Glutamatergic neuron (in vitro differentiated cells): Measurements from ENCODE around the gene TRAF2. TPM values are rescaled to one million over a fixed set of nuclear protein-coding genes. Genes with fewer than 3 reads are reported as not detected.

ENCODE experiments used
- DNase-seq: peaks from one replicate; pipeline ENCODE4 v3.0.0; 2022
- H3K27ac Mint-ChIP-seq: one replicate; pipeline ENCODE4 v1.8.0; 2020; ENCODE audit warnings: mild to moderate bottlenecking, mixed read lengths, inconsistent platforms; ENCODE audit not compliant: unreplicated experiment
- H3K27me3 Mint-ChIP-seq: one replicate; pipeline ENCODE4 v1.8.0; 2020; ENCODE audit warnings: mild to moderate bottlenecking, moderate library complexity, mixed read lengths, inconsistent platforms; ENCODE audit not compliant: unreplicated experiment
- H3K36me3 Mint-ChIP-seq: one replicate; pipeline ENCODE4 v1.8.0; 2020; ENCODE audit warnings: mild to moderate bottlenecking, mixed read lengths, inconsistent platforms; ENCODE audit not compliant: unreplicated experiment
- H3K4me1 Mint-ChIP-seq: one replicate; pipeline ENCODE4 v1.8.0; 2020; ENCODE audit warnings: mild to moderate bottlenecking, low read depth, mixed read lengths, inconsistent platforms; ENCODE audit not compliant: unreplicated experiment
- H3K4me3 Mint-ChIP-seq: one replicate; pipeline ENCODE4 v1.8.0; 2020; ENCODE audit warnings: mild to moderate bottlenecking, mixed read lengths, inconsistent platforms; ENCODE audit not compliant: unreplicated experiment
- H3K9me3 Mint-ChIP-seq: one replicate; pipeline ENCODE4 v1.8.0; 2020; ENCODE audit warnings: mild to moderate bottlenecking, moderate library complexity, mixed read lengths, inconsistent platforms; ENCODE audit not compliant: unreplicated experiment
- CTCF ChIP-seq: fragments of 200-600 bp; sonication (generic); IDR thresholded peaks from one replicate; pipeline ENCODE4 v1.5.0; 2021; ENCODE audit not compliant: partially characterized antibody, unreplicated experiment
- total RNA-seq: library from RNA; stranded (reverse); fragmentation: NEBNext Ultra II Directional; extraction: Animal tissue kit (Norgen Biotek cat#: 25700); gene quantifications from one replicate; pipeline ENCODE4 v1.2.1, GENCODE V29; 2021; ENCODE audit not compliant: unreplicated experiment

The TRAF2 gene
- total RNA-seq, 1 donor from 2014 or later = 27.3 TPM

GRCh38 chr9:136860933-136861873 is 25.1 kb upstream of the TRAF2 start:
- H3K36me3 Mint-ChIP-seq = no peaks in the 10 kb centered on the region
- H3K27ac Mint-ChIP-seq = no peak overlapping the region
- TF ChIP-seq CTCF = no peak
- no peaks in the 10 kb centered on the region for H3K27me3 Mint-ChIP-seq
- H3K4me1 Mint-ChIP-seq = peaks cover 5% of the 10 kb centered on the region
- H3K9me3 Mint-ChIP-seq = peaks cover 9% of the 10 kb centered on the region
- no peak overlapping the region for H3K4me3 Mint-ChIP-seq
- no peak for DNase-seq

- H3K27ac Mint-ChIP-seq = no peak overlapping the region
- TF ChIP-seq CTCF = no peak
- no peaks in the 10 kb centered on the region for H3K36me3 Mint-ChIP-seq
- no peaks in the 10 kb centered on the region for H3K27me3 Mint-ChIP-seq
- no peak for DNase-seq
- peaks cover 5% of the 10 kb centered on the region for H3K4me1 Mint-ChIP-seq
- H3K4me3 Mint-ChIP-seq = no peak overlapping the region
- H3K9me3 Mint-ChIP-seq = peaks cover 9% of the 10 kb centered on the region
Measured at GRCh38 chr9:136861874-136862457, 24.4 kb upstream of the TRAF2 start.

- H3K36me3 Mint-ChIP-seq = peaks cover 5% of the 10 kb centered on the region
- no peak overlapping the region for H3K27ac Mint-ChIP-seq
- no peak for DNase-seq
- peaks cover 5% of the 10 kb centered on the region for H3K4me1 Mint-ChIP-seq
- no peak for TF ChIP-seq CTCF
- H3K4me3 Mint-ChIP-seq = no peak overlapping the region
- H3K27me3 Mint-ChIP-seq = no peaks in the 10 kb centered on the region
- H3K9me3 Mint-ChIP-seq = peaks cover 9% of the 10 kb centered on the region
Measured at GRCh38 chr9:136862849-136863622, 23.3 kb upstream of the TRAF2 start.

- Mint-ChIP-seq H3K4me1 (peaks cover 5% of the 10 kb centered on the region), H3K9me3 (peaks cover 9% of the 10 kb centered on the region), H3K4me3 (peak overlapping the region; percentile 63), H3K36me3 (peaks cover 6% of the 10 kb centered on the region), H3K27me3 (no peaks in the 10 kb centered on the region), H3K27ac (peak overlapping the region; percentile 75)
- no peak for DNase-seq
- TF ChIP-seq CTCF = no peak
Measured at GRCh38 chr9:136863623-136864273, 22.6 kb upstream of the TRAF2 start.
